IMR-90 (cell line): Measurements from ENCODE around the gene ALKBH1. TPM values are rescaled to one million over a fixed set of nuclear protein-coding genes. Genes with fewer than 3 reads are reported as not detected.

Experiments
- ATAC-seq: fragments of 200-7000 bp; cut with Tn5 transposase; 2 replicates; pipeline ENCODE4 v1.9.1; 2020; ENCODE audit warnings: low read depth, mild to moderate bottlenecking, moderate library complexity
- BruUV-seq: library from RNA; stranded (reverse); fragments of 400-500 nt; replicated peaks from 2 replicates; lab custom pipeline; 2021; lab: Mats Ljungman, UMichigan
- CTCF ChIA-PET: fragments of 300-600 bp; formaldehyde crosslinking; extraction: SDS; loops from one replicate; lab custom pipeline; 2021; ENCODE audit warnings: antibody characterized with exemption; lab: Yijun Ruan, JAX
- POLR2A ChIA-PET: fragments of 300-600 bp; sonication (Branson Sonifier 250); formaldehyde crosslinking; loops from one replicate; lab custom pipeline; 2022; ENCODE audit warnings: antibody characterized with exemption; ENCODE audit not compliant: unreplicated experiment; lab: Charles Lee
- DNase-seq: peaks from one replicate; pipeline ENCODE4 v3.0.0; 2013
- H2AFZ ChIP-seq: replicated peaks from 2 replicates; pipeline ENCODE3; 2013; ENCODE audit warnings: low read length, mild to moderate bottlenecking; ENCODE audit not compliant: poor library complexity
- H2AK5ac ChIP-seq: 2 replicates; pipeline ENCODE4 v1.6.1; 2013; ENCODE audit warnings: low read depth, low read length, inconsistent platforms
- H2AK9ac ChIP-seq: replicated peaks from 2 replicates; pipeline ENCODE3; 2013; ENCODE audit warnings: mild to moderate bottlenecking, low read depth, low read length, moderate library complexity; ENCODE audit not compliant: poor library complexity
- H2BK120ac ChIP-seq: 2 replicates; pipeline ENCODE4 v1.6.1; 2013; ENCODE audit warnings: low read depth, low read length, inconsistent platforms
- H2BK15ac ChIP-seq: 3 replicates; pipeline ENCODE4 v1.6.1; 2013; ENCODE audit warnings: low read depth, low read length, inconsistent platforms
- H2BK20ac ChIP-seq: 2 replicates; pipeline ENCODE4 v1.6.1; 2013; ENCODE audit warnings: low read depth, mild to moderate bottlenecking, inconsistent platforms, low read length, moderate library complexity
- H2BK5ac ChIP-seq: 2 replicates; pipeline ENCODE4 v1.6.1; 2013; ENCODE audit warnings: mild to moderate bottlenecking, low read depth, low read length, inconsistent platforms; ENCODE audit not compliant: poor library complexity, severe bottlenecking
- H3K14ac ChIP-seq: replicated peaks from 2 replicates; pipeline ENCODE4 v1.6.1; 2013; ENCODE audit warnings: low read depth, low read length, inconsistent platforms
- H3K18ac ChIP-seq: 2 replicates; pipeline ENCODE4 v1.6.1; 2013; ENCODE audit warnings: low read depth, low read length, control low read depth
- H3K23ac ChIP-seq: 2 replicates; pipeline ENCODE4 v1.6.1; 2013; ENCODE audit warnings: low read depth, low read length, inconsistent platforms
- H3K27ac ChIP-seq: 2 replicates; pipeline ENCODE4 v1.5.1; 2013; ENCODE audit warnings: mild to moderate bottlenecking, control low read depth, low read length; ENCODE audit not compliant: insufficient read depth
- H3K27me3 ChIP-seq: 2 replicates; pipeline ENCODE4 v1.6.1; 2013; ENCODE audit warnings: low read length; ENCODE audit not compliant: control insufficient read depth, insufficient read depth
- H3K36me3 ChIP-seq: 2 replicates; pipeline ENCODE4 v1.6.1; 2013; ENCODE audit warnings: low read length, mixed read lengths; ENCODE audit not compliant: control insufficient read depth, insufficient read depth
- H3K4ac ChIP-seq: 2 replicates; pipeline ENCODE4 v1.6.1; 2013; ENCODE audit warnings: low read depth, low read length, inconsistent platforms
- H3K4me1 ChIP-seq: 2 replicates; pipeline ENCODE4 v1.6.1; 2013; ENCODE audit warnings: low read length, mixed read lengths; ENCODE audit not compliant: control insufficient read depth, insufficient read depth
- H3K4me2 ChIP-seq: 2 replicates; pipeline ENCODE4 v1.6.1; 2013; ENCODE audit warnings: low read depth, mild to moderate bottlenecking, control low read depth, low read length, moderate library complexity
- H3K4me3 ChIP-seq: 2 replicates; pipeline ENCODE4 v1.5.1; 2013; ENCODE audit warnings: low read depth, mild to moderate bottlenecking, control low read depth, low read length, moderate library complexity; ENCODE audit not compliant: insufficient read depth
- H3K56ac ChIP-seq: 2 replicates; pipeline ENCODE4 v1.6.1; 2013; ENCODE audit warnings: low read length, inconsistent platforms; ENCODE audit not compliant: insufficient read depth; ENCODE audit errors: extremely low read depth
- H3K79me1 ChIP-seq, 2 experiments: 2 replicates each; pipeline ENCODE4 v1.6.1; 2013; ENCODE audit warnings: low read length in 2 of 2, inconsistent platforms in 1 of 2, low read depth in 1 of 2
- H3K9ac ChIP-seq: 2 replicates; pipeline ENCODE4 v1.6.1; 2013; ENCODE audit warnings: low read depth, low read length, control low read depth
- H3K9me1 ChIP-seq: 2 replicates; pipeline ENCODE4 v1.6.1; 2013; ENCODE audit warnings: low read length, inconsistent platforms; ENCODE audit not compliant: insufficient read depth
- H3K9me3 ChIP-seq: 2 replicates; pipeline ENCODE4 v1.6.1; 2013; ENCODE audit warnings: low read length; ENCODE audit not compliant: control insufficient read depth, insufficient read depth
- H4K20me1 ChIP-seq: 2 replicates; pipeline ENCODE4 v1.6.1; 2013; ENCODE audit warnings: low read length, inconsistent platforms; ENCODE audit not compliant: insufficient read depth
- H4K5ac ChIP-seq: 2 replicates; pipeline ENCODE4 v1.6.1; 2013; ENCODE audit warnings: mild to moderate bottlenecking, low read depth, low read length, control low read depth
- H4K8ac ChIP-seq, 2 experiments: 2 replicates each; pipeline ENCODE4 v1.6.1; 2013; ENCODE audit warnings: low read depth in 2 of 2, low read length in 2 of 2, control low read depth in 1 of 2, inconsistent platforms in 1 of 2
- H4K91ac ChIP-seq: 2 replicates; pipeline ENCODE4 v1.6.1; 2013; ENCODE audit warnings: low read depth, low read length, inconsistent platforms; ENCODE audit not compliant: insufficient read depth
- BHLHE40 ChIP-seq: fragments of 150-350 bp; IDR thresholded peaks from 2 replicates; pipeline ENCODE4 v1.6.1; 2016; ENCODE audit warnings: mild to moderate bottlenecking, low read depth, low read length
- CEBPB ChIP-seq: IDR thresholded peaks from 2 replicates; pipeline ENCODE4 v1.6.1; 2012; ENCODE audit warnings: low read depth, low read length, improper control_type of control experiment
- CHD1 ChIP-seq: IDR thresholded peaks from 2 replicates; pipeline ENCODE4 v1.6.1; 2012; ENCODE audit warnings: low read depth, low read length, improper control_type of control experiment
- ELK1 ChIP-seq: fragments of 150-350 bp; IDR thresholded peaks from 2 replicates; pipeline ENCODE4 v1.6.1; 2016; ENCODE audit warnings: low read depth, mild to moderate bottlenecking, low read length, moderate library complexity, borderline replicate concordance
- FOS ChIP-seq: fragments of 150-350 bp; IDR thresholded peaks from 2 replicates; pipeline ENCODE4 v1.6.1; 2016; ENCODE audit warnings: low read depth, low read length
- MAFK ChIP-seq: IDR thresholded peaks from 2 replicates; pipeline ENCODE4 v1.6.1; 2012; ENCODE audit warnings: low read depth, low read length, improper control_type of control experiment
- MAZ ChIP-seq: IDR thresholded peaks from 2 replicates; pipeline ENCODE4 v1.6.1; 2012; ENCODE audit warnings: low read depth, mild to moderate bottlenecking, low read length, improper control_type of control experiment, moderate library complexity, borderline replicate concordance
- MXI1 ChIP-seq: IDR thresholded peaks from 2 replicates; pipeline ENCODE4 v1.6.1; 2012; ENCODE audit warnings: low read depth, mild to moderate bottlenecking, low read length, moderate library complexity, borderline replicate concordance
- NFE2L2 ChIP-seq: fragments of 150-350 bp; IDR thresholded peaks from 2 replicates; pipeline ENCODE4 v1.6.1; 2016; ENCODE audit warnings: low read depth, mild to moderate bottlenecking, low read length
- POLR2A ChIP-seq: IDR thresholded peaks from 2 replicates; pipeline ENCODE4 v1.6.1; 2012; ENCODE audit warnings: mild to moderate bottlenecking, low read depth, low read length
- RAD21 ChIP-seq: IDR thresholded peaks from 2 replicates; pipeline ENCODE4 v1.6.1; 2012; ENCODE audit warnings: low read length, improper control_type of control experiment
- RCOR1 ChIP-seq: IDR thresholded peaks from 2 replicates; pipeline ENCODE4 v1.6.1; 2012; ENCODE audit warnings: mild to moderate bottlenecking, low read length, improper control_type of control experiment; ENCODE audit not compliant: insufficient replicate concordance
- RFX5 ChIP-seq: IDR thresholded peaks from 2 replicates; pipeline ENCODE4 v1.8.0; 2012; ENCODE audit warnings: low read depth, mild to moderate bottlenecking, low read length, moderate library complexity
- SMC3 ChIP-seq: fragments of 150-350 bp; IDR thresholded peaks from 2 replicates; pipeline ENCODE4 v1.6.1; 2016; ENCODE audit warnings: low read depth, mild to moderate bottlenecking, antibody characterized with exemption, low read length, moderate library complexity
- WGBS, 2 experiments: methylation state at CpG; one replicate each; pipeline versions ENCODE4 v1.1.5 to v1.1.7; 2013; ENCODE audit warnings: missing lambda C conversion rate in 2 of 2; ENCODE audit not compliant: insufficient read length in 1 of 2; ENCODE audit errors: extremely low coverage in 2 of 2; 5-methylcytosine and 5-hydroxymethylcytosine counted together
- dilution Hi-C: fragments of 300-500 bp; cut with HindIII; formaldehyde crosslinking; loops from one replicate; pipeline ENCODE4 v1.14.3; 2018; ENCODE audit warnings: low sequenced_read_pairs; ENCODE audit not compliant: unreplicated experiment
- in situ Hi-C: fragments of 300-500 bp; cut with MboI; formaldehyde crosslinking; loops from 3 replicates; pipeline ENCODE4 v1.14.3; 2019; ENCODE audit warnings: low sequenced_read_pairs, inconsistent platforms, mixed read lengths
- intact Hi-C: fragments of 100-400 bp; cut with micrococcal nuclease; formaldehyde crosslinking; loops from 2 replicates; pipeline ENCODE4 v1.10.0; 2022
- polyA plus RNA-seq, 3 experiments: library from polyadenylated mRNA; depleted of rRNA; stranded (reverse); fragments of >200 nt; gene quantifications; 2 replicates each; pipeline ENCODE4 v1.2.3, GENCODE V29; 2012; ENCODE audit warnings: low replicate concordance in 1 of 3
- total RNA-seq: library from RNA; depleted of rRNA; stranded (reverse); fragments of >200 nt; gene quantifications from 2 replicates; pipeline ENCODE4 v1.2.3, GENCODE V29; 2012
- TF ChIP-seq, protein P1 (sequence below): fragments of 150-350 bp; IDR thresholded peaks from 2 replicates; pipeline ENCODE4 v1.6.1; 2017; ENCODE audit warnings: mild to moderate bottlenecking, antibody characterized with exemption, low read length, low read depth
- TF ChIP-seq, protein P2 (sequence below): conservative IDR thresholded peaks from 2 replicates; pipeline ENCODE4 v1.5.1; 2012; ENCODE audit warnings: mild to moderate bottlenecking, low read depth, low read length, improper control_type of control experiment

Gene ALKBH1
- total and polyA plus RNA-seq, 2 of the 4 experiments (the other 2 are of a cell fraction), result 10.0 to 10.8 TPM

DNA sequence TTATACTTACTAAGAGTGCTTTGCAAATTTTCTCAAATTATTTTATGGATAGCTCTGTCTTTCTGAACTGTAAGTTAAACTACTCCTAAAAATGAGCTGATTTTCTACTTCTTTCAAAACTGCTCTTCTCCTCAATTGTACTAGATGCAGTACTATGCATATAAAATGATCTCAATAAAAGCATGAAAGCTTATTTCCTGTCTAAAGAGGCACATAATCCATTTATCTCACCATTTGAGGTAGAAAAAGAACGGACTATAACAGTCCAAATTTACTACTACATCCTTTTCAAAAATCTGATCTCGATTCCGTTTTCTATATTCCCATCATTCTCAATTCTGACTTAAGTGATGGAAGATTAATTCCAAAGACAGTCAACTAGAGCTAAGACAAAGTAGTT lies 14.5 kb upstream of the ALKBH1 start:
- Histone ChIP-seq H2BK20ac (no peak overlapping the region), H2AK9ac (no peak overlapping the region), H4K20me1 (peaks cover 6% of the 10 kb centered on the region; the same call in 1 of the 2 replicates), H2AK5ac (no peak overlapping the region), H4K91ac (no peak overlapping the region), H3K4me2 (no peak overlapping the region), H4K8ac (no peak overlapping the region), H4K5ac (no peak overlapping the region), H3K36me3 (peaks cover 44% of the 10 kb centered on the region), H2BK120ac (no peak overlapping the region), H3K27me3 (no peaks in the 10 kb centered on the region), H3K79me1 (peaks cover 14 to 16% of the 10 kb centered on the region in 2 experiments), H2BK15ac (no peak overlapping the region), H3K4ac (no peak overlapping the region), H3K4me3 (no peak overlapping the region), H2AFZ (no peak overlapping the region), H3K4me1 (no peaks in the 10 kb centered on the region), H3K18ac (no peak overlapping the region), H3K27ac (no peak overlapping the region), H3K9me3 (no peaks in the 10 kb centered on the region), H3K23ac (no peak overlapping the region), H3K9ac (no peak overlapping the region), H2BK5ac (no peak overlapping the region), H3K56ac (no peak overlapping the region), H3K9me1 (0 out of 2 replicates have a peak, but pooled peaks cover 2% of the 10 kb centered on the region), H3K14ac (no peak overlapping the region)
- intact Hi-C loops, result no loop called here
- no TSS peak for BruUV-seq
- ChIA-PET POLR2A (no interaction called here), CTCF (no interaction called here)
- TF ChIP-seq FOS (no peak), MXI1 (no peak), MAZ (no peak), POLR2A (no peak), SMC3 (no peak), CEBPB (no peak), RAD21 (no peak), CHD1 (no peak), NFE2L2 (no peak), BHLHE40 (no peak), RFX5 (no peak), MAFK (no peak), ELK1 (no peak), RCOR1 (no peak)
- TF ChIP-seq, protein P1, sequence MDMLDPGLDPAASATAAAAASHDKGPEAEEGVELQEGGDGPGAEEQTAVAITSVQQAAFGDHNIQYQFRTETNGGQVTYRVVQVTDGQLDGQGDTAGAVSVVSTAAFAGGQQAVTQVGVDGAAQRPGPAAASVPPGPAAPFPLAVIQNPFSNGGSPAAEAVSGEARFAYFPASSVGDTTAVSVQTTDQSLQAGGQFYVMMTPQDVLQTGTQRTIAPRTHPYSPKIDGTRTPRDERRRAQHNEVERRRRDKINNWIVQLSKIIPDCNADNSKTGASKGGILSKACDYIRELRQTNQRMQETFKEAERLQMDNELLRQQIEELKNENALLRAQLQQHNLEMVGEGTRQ, result no peak
- TF ChIP-seq, protein P2, sequence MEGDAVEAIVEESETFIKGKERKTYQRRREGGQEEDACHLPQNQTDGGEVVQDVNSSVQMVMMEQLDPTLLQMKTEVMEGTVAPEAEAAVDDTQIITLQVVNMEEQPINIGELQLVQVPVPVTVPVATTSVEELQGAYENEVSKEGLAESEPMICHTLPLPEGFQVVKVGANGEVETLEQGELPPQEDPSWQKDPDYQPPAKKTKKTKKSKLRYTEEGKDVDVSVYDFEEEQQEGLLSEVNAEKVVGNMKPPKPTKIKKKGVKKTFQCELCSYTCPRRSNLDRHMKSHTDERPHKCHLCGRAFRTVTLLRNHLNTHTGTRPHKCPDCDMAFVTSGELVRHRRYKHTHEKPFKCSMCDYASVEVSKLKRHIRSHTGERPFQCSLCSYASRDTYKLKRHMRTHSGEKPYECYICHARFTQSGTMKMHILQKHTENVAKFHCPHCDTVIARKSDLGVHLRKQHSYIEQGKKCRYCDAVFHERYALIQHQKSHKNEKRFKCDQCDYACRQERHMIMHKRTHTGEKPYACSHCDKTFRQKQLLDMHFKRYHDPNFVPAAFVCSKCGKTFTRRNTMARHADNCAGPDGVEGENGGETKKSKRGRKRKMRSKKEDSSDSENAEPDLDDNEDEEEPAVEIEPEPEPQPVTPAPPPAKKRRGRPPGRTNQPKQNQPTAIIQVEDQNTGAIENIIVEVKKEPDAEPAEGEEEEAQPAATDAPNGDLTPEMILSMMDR, result no peak
- ATAC-seq, result no peak
- dilution Hi-C loops, result no loop called here
- WGBS, 2 experiments, result 100% methylated on average over 2 of the region's 3 CpGs; no CpG with 5 or more reads in 1 of the 2 experiments
- no peak for DNase-seq
- in situ Hi-C loops, result no loop called here
